Lower leg skin (tissue), 3 donors: ENCODE results near the gene ZBED5.

Source experiments
- POLR2A ChIP-seq, 2 donors: fragments of 450-650 bp; IDR thresholded peaks; one replicate each; pipeline ENCODE4 v1.6.1; 2016 to 2017; ENCODE audit warnings: antibody characterized with exemption in 2 of 2, mild to moderate bottlenecking in 1 of 2, moderate library complexity in 1 of 2
- TF ChIP-seq, protein P1 (sequence below), 3 donors: fragments of 450-650 bp; IDR thresholded peaks; one replicate each; pipeline ENCODE4 v1.5.1; 2016; ENCODE audit warnings: antibody characterized with exemption in 3 of 3, mild to moderate bottlenecking in 3 of 3, moderate library complexity in 2 of 3

- TF ChIP-seq, protein P1, sequence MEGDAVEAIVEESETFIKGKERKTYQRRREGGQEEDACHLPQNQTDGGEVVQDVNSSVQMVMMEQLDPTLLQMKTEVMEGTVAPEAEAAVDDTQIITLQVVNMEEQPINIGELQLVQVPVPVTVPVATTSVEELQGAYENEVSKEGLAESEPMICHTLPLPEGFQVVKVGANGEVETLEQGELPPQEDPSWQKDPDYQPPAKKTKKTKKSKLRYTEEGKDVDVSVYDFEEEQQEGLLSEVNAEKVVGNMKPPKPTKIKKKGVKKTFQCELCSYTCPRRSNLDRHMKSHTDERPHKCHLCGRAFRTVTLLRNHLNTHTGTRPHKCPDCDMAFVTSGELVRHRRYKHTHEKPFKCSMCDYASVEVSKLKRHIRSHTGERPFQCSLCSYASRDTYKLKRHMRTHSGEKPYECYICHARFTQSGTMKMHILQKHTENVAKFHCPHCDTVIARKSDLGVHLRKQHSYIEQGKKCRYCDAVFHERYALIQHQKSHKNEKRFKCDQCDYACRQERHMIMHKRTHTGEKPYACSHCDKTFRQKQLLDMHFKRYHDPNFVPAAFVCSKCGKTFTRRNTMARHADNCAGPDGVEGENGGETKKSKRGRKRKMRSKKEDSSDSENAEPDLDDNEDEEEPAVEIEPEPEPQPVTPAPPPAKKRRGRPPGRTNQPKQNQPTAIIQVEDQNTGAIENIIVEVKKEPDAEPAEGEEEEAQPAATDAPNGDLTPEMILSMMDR (IDR thresholded peaks at IDR 0.05), result no peak
- no peak for TF ChIP-seq POLR2A (IDR thresholded peaks at IDR 0.05)
Observed at GRCh38 chr11:10818594-10818993, 39.3 kb downstream of the ZBED5 start.
